PC-9 (cell line): ENCODE data around the gene ZPBP2.

Experiments used
- CTCF ChIP-seq: fragments of 200-600 bp; sonication (generic); conservative IDR thresholded peaks from 2 replicates; pipeline ENCODE4 v1.6.1; 2017; ENCODE audit warnings: mixed run types, antibody characterized with exemption, mild to moderate bottlenecking, moderate library complexity
- EZH2 ChIP-seq: fragments of 200-600 bp; sonication (generic); IDR thresholded peaks from 2 replicates; pipeline ENCODE4 v1.8.0; 2017; ENCODE audit warnings: antibody characterized with exemption, low read depth

GRCh38 chr17:39903158-39903884 lies 35.3 kb downstream of the ZPBP2 start:
- TF ChIP-seq CTCF (no peak), EZH2 (no peak)
